Thymus (tissue), 11 donors: ENCODE measurements around the gene SPOCK2. TPM values are rescaled to one million over a fixed set of nuclear protein-coding genes. Genes with fewer than 3 reads are reported as not detected.

Source experiments
- DNase-seq, 9 donors: peaks; one replicate each; pipeline ENCODE4 v3.0.0-alpha.2; 2013; ENCODE audit warnings: low spot score in 9 of 9, low read depth in 6 of 9, missing footprints in 1 of 9
- H3K27ac ChIP-seq, 2 donors: one replicate each; pipeline ENCODE4 v1.5.1; 2013; ENCODE audit warnings: control low read depth in 1 of 2, low read depth in 1 of 2, low read length in 1 of 2, mild to moderate bottlenecking in 1 of 2, moderate library complexity in 1 of 2
- H3K27me3 ChIP-seq, 2 donors: one replicate each; pipeline ENCODE4 v1.5.1; 2013; ENCODE audit warnings: low read length in 1 of 2; ENCODE audit not compliant: control insufficient read depth in 2 of 2, insufficient read depth in 1 of 2
- H3K36me3 ChIP-seq, 2 donors: one replicate each; pipeline ENCODE4 v1.5.1; 2013; ENCODE audit warnings: low read length in 1 of 2, mild to moderate bottlenecking in 1 of 2, moderate library complexity in 1 of 2; ENCODE audit not compliant: control insufficient read depth in 2 of 2, insufficient read depth in 2 of 2
- H3K4me1 ChIP-seq, 2 donors: one replicate each; pipeline ENCODE4 v1.5.1; 2013; ENCODE audit warnings: low read length in 2 of 2; ENCODE audit not compliant: control insufficient read depth in 2 of 2, insufficient read depth in 2 of 2
- H3K4me3 ChIP-seq, 2 donors: one replicate each; pipeline ENCODE4 v1.5.1; 2013; ENCODE audit warnings: low read length in 2 of 2, control low read depth in 1 of 2, mild to moderate bottlenecking in 1 of 2
- H3K9me3 ChIP-seq, 2 donors: one replicate each; pipeline ENCODE4 v1.5.1; 2013; ENCODE audit warnings: low read length in 1 of 2, mild to moderate bottlenecking in 1 of 2; ENCODE audit not compliant: control insufficient read depth in 2 of 2, insufficient read depth in 1 of 2
- WGBS: extraction: QIAGEN DNeasy Blood & Tissue Kit; methylation state at CpG from one replicate; pipeline ENCODE4 v1.1.7; 2013; 5-methylcytosine and 5-hydroxymethylcytosine counted together
- polyA plus RNA-seq: library from polyadenylated mRNA; stranded (reverse); fragments of 200-250 nt; gene quantifications from one replicate; pipeline ENCODE4 v1.2.3, GENCODE V29; 2013
- total RNA-seq: library from RNA; stranded (reverse); fragments of 120-200 nt; gene quantifications from one replicate; pipeline ENCODE4 v1.2.4, GENCODE V29; 2013
- donor health status: healthy.

SPOCK2 gene
- total and polyA plus RNA-seq, 2 donors, result 91.6 to 163 TPM

DNA sequence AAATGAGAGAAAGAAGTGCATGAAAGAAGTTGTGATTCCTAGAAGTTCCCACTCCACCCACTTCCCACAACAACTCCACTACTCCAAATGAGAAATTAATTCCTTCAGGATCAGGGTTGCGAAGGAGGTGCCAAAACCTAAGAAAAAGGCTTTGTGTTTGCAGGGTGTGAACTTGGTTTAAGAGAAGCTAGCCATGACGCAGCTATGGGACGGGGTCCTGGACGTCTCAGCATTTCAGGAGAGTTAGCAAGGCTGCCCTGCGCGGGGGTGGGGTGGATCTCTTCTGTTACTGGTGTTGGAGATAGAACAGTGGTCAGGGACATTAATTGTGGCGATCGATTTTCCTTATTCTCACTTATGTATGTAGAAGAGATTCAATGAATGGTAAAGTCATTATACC lies 63.0 kb downstream of the SPOCK2 start:
- WGBS, result 96% methylated on average over 8 of the region's 8 CpGs
- Histone ChIP-seq H3K4me3 (no peak overlapping the region), H3K9me3 (no peaks in the 10 kb centered on the region), H3K27me3 (peaks cover 0 to under 1% of the 10 kb centered on the region in 2 donors), H3K27ac (no peak overlapping the region), H3K4me1 (no peaks in the 10 kb centered on the region), H3K36me3 (no peaks in the 10 kb centered on the region)
- no peak for DNase-seq

DNA sequence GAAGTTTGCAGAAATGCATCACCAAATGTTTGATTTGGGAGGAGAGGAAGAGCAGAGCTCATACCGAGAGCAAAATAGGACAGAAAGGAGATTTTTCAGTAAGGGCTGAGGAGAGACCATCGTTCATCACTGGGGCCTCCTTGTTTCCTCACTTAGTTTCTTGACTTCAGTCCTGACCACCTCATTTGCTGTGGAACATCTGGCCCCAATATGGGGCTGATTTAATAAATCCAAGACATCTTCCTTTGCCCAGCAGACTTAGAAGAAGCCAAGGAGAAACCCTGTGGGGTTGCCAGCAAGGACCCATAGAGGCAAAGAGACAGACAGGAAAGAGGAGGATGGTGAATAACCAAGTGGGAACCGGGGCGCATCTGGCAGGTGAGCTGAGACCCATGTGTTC lies 63.8 kb downstream of the SPOCK2 start:
- no peaks in the 10 kb centered on the region for H3K36me3 ChIP-seq
- no peak for DNase-seq
- H3K4me1 ChIP-seq, result no peaks in the 10 kb centered on the region
- H3K4me3 ChIP-seq, result no peak overlapping the region
- H3K9me3 ChIP-seq, result no peaks in the 10 kb centered on the region
- H3K27me3 ChIP-seq, result no peaks in the 10 kb centered on the region
- no peak overlapping the region for H3K27ac ChIP-seq
- 88% methylated on average over 4 of the region's 4 CpGs for WGBS

DNA sequence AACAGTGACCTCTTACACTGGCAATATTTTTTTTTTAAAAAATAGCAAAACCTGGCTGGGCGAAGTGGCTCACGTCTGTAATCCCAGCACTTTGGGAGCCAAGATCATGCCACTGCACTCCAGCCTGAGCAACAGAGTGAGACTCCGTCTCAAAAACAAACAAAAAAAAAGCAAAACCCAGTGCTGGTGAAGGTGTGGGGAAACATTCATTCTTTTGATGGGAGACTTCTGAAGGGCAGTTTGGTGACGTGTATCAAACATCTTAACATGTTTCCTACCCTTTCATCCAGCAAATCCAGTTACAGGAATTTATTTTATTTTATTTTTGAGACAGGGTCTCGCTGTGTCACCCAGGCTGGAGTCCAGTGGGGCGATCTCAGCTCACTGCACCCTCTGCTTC lies 66.1 kb downstream of the SPOCK2 start:
- H3K9me3 ChIP-seq, result no peaks in the 10 kb centered on the region
- peaks cover 0 to 5% of the 10 kb centered on the region in 2 donors for H3K4me1 ChIP-seq
- H3K36me3 ChIP-seq, result no peaks in the 10 kb centered on the region
- DNase-seq, result no peak
- 95% methylated on average over 6 of the region's 6 CpGs for WGBS
- no peak overlapping the region for H3K27ac ChIP-seq
- H3K27me3 ChIP-seq, result peaks cover 0 to 4% of the 10 kb centered on the region in 2 donors
- H3K4me3 ChIP-seq, result no peak overlapping the region

- no peaks in the 10 kb centered on the region for H3K9me3 ChIP-seq
- H3K36me3 ChIP-seq, result no peaks in the 10 kb centered on the region
- DNase-seq, result no peak
- no peak overlapping the region for H3K4me3 ChIP-seq
- 81% methylated on average over 9 of the region's 9 CpGs for WGBS
- H3K27me3 ChIP-seq, result peaks cover 0 to 4% of the 10 kb centered on the region in 2 donors
- no peak overlapping the region for H3K27ac ChIP-seq
- peaks cover 0 to 5% of the 10 kb centered on the region in 2 donors for H3K4me1 ChIP-seq
Observed at GRCh38 chr10:72020914-72021809, 67.2 kb downstream of the SPOCK2 start.

GRCh38 chr10:72019085-72019876 lies 69.1 kb downstream of the SPOCK2 start:
- H3K4me1 ChIP-seq, result peaks cover 0 to 7% of the 10 kb centered on the region in 2 donors
- DNase-seq, result no peak
- H3K4me3 ChIP-seq, result no peak overlapping the region
- no peaks in the 10 kb centered on the region for H3K36me3 ChIP-seq
- no peaks in the 10 kb centered on the region for H3K9me3 ChIP-seq
- peaks cover 0 to 4% of the 10 kb centered on the region in 2 donors for H3K27me3 ChIP-seq
- H3K27ac ChIP-seq, result no peak overlapping the region
- WGBS, result 96% methylated on average over 11 of the region's 11 CpGs

- DNase-seq, result no peak
- 90% methylated on average over 13 of the region's 13 CpGs for WGBS
- H3K27me3 ChIP-seq, result peaks cover 0 to 4% of the 10 kb centered on the region in 2 donors
- H3K27ac ChIP-seq, result no peak overlapping the region
- peaks cover 0 to 7% of the 10 kb centered on the region in 2 donors for H3K4me1 ChIP-seq
- peaks cover 0 to 4% of the 10 kb centered on the region in 2 donors for H3K9me3 ChIP-seq
- no peak overlapping the region for H3K4me3 ChIP-seq
- H3K36me3 ChIP-seq, result no peaks in the 10 kb centered on the region
Observed at GRCh38 chr10:72016608-72017300, 71.6 kb downstream of the SPOCK2 start.

DNA sequence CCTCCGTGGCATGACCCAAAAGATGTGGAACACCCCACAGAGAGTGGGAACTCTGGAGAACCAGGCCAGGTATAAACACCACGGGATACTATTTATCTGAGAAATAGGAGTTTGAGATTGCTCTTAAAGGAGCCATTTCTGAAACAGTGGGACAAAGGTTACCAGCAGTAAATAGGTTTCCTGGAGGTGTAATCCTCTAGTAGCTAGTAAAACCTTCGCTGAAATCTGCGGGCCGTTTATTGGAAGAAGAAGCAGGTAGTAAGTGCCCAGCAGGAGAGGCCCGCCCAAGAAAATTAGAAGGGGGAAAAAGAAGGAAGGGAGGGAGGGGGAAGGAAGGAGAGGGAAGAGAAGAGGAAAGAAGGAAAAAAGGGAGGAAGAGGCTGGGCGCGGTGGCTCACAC lies 72.5 kb downstream of the SPOCK2 start:
- H3K9me3 ChIP-seq, result peaks cover 0 to 4% of the 10 kb centered on the region in 2 donors
- peaks cover 0 to 7% of the 10 kb centered on the region in 2 donors for H3K4me1 ChIP-seq
- H3K27ac ChIP-seq, result no peak overlapping the region
- WGBS, result 87% methylated on average over 8 of the region's 8 CpGs
- H3K27me3 ChIP-seq, result peaks cover 0 to 4% of the 10 kb centered on the region in 2 donors
- H3K36me3 ChIP-seq, result no peaks in the 10 kb centered on the region
- no peak for DNase-seq
- no peak overlapping the region for H3K4me3 ChIP-seq

- no peak overlapping the region for H3K27ac ChIP-seq
- H3K4me1 ChIP-seq, result peaks cover 0 to 15% of the 10 kb centered on the region in 2 donors
- WGBS, result 95% methylated on average over 10 of the region's 10 CpGs
- no peak overlapping the region for H3K4me3 ChIP-seq
- H3K27me3 ChIP-seq, result peaks cover 0 to 4% of the 10 kb centered on the region in 2 donors
- no peaks in the 10 kb centered on the region for H3K36me3 ChIP-seq
- no peak for DNase-seq
- H3K9me3 ChIP-seq, result peaks cover 0 to 4% of the 10 kb centered on the region in 2 donors
Observed at GRCh38 chr10:72014785-72015480, 73.4 kb downstream of the SPOCK2 start.
